Kidney (tissue), 14 donors: ENCODE results near the gene NPR2. TPM values are rescaled to one million over a fixed set of nuclear protein-coding genes. Genes with fewer than 3 reads are reported as not detected.

Source experiments
- DNase-seq, 5 donors: peaks; one replicate each; pipeline ENCODE4 v3.0.0-alpha.2; 2013 to 2020
- FAIRE-seq: peaks from 2 replicates; lab custom pipeline; 2012; peaks lifted over from hg19 to GRCh38; lab: Jason Lieb, UNC
- H3K27ac ChIP-seq, 2 donors: one replicate each; pipeline ENCODE4 v1.7.0; 2013; ENCODE audit warnings: low read depth in 2 of 2, low read length in 2 of 2, inconsistent platforms in 1 of 2
- H3K27me3 ChIP-seq: one replicate; pipeline ENCODE4 v1.7.1; 2013; ENCODE audit warnings: low read length, inconsistent platforms; ENCODE audit not compliant: control insufficient read depth, insufficient read depth
- H3K36me3 ChIP-seq, 3 donors: one replicate each; pipeline versions ENCODE4 v1.7.0 to v1.7.1; 2013; ENCODE audit warnings: low read length in 3 of 3, control low read depth in 1 of 3, inconsistent platforms in 1 of 3; ENCODE audit not compliant: insufficient read depth in 3 of 3, control insufficient read depth in 2 of 3
- H3K4me1 ChIP-seq, 3 donors: one replicate each; pipeline versions ENCODE4 v1.7.0 to v1.7.1; 2013; ENCODE audit warnings: low read length in 3 of 3, inconsistent platforms in 1 of 3, low read depth in 1 of 3; ENCODE audit not compliant: control insufficient read depth in 2 of 3, insufficient read depth in 2 of 3
- H3K4me3 ChIP-seq, 3 donors: one replicate each; pipeline versions ENCODE4 v1.7.0 to v1.8.1; 2013; ENCODE audit warnings: low read length in 3 of 3, control low read depth in 1 of 3, inconsistent platforms in 1 of 3
- H3K9ac ChIP-seq, 3 donors: one replicate each; pipeline versions ENCODE4 v1.7.0 to v1.7.1; 2013; ENCODE audit warnings: low read length in 3 of 3, control low read depth in 1 of 3, inconsistent platforms in 1 of 3
- H3K9me3 ChIP-seq, 3 donors: one replicate each; pipeline versions ENCODE4 v1.7.0 to v1.7.1; 2013; ENCODE audit warnings: low read length in 3 of 3, control low read depth in 1 of 3, inconsistent platforms in 1 of 3; ENCODE audit not compliant: control insufficient read depth in 2 of 3, insufficient read depth in 1 of 3
- CTCF ChIP-seq: IDR thresholded peaks from 3 replicates; pipeline ENCODE4 v1.5.1; 2012; ENCODE audit warnings: mild to moderate bottlenecking, moderate library complexity, borderline replicate concordance; ENCODE audit not compliant: insufficient read depth; ENCODE audit errors: extremely low read depth
- intact Hi-C: fragments of 100-400 bp; cut with DNase I; formaldehyde crosslinking; loops from one replicate; pipeline ENCODE4 v1.11.1; 2022
- polyA plus RNA-seq: library from polyadenylated mRNA; stranded (reverse); fragments of 350-450 nt; fragmentation: Illumina TruSeq; extraction: RNeasy Lipid Tissue Mini Kit (QIAGEN cat#74804); gene quantifications from one replicate; pipeline ENCODE4 v1.2.3, GENCODE V29; 2014; ENCODE audit warnings: low read depth, low replicate concordance; ENCODE audit not compliant: insufficient read depth
- total RNA-seq: library from RNA; stranded (reverse); fragmentation: NEBNext Ultra II Directional; extraction: Animal tissue kit (Norgen Biotek cat#: 25700); gene quantifications from one replicate; pipeline ENCODE4 v1.2.1, GENCODE V29; 2021
- donor health status: control.
- donor health status: control.
- donor health status: control.
- donor health status: control.
- donor health status: control.
- donor health status: DM: yes; HTN: yes; CAD: no.
- donor health status: Normal renal cell carcinoma (clear cell type).

NPR2 gene
- total and polyA plus RNA-seq, 2 donors from 2014 or later = 11.4 to 17.0 TPM

GRCh38 chr9:35795695-35796094 lies 4.3 kb downstream of the NPR2 start:
- no peak for FAIRE-seq
- intact Hi-C loops = no loop called here
- H3K27ac ChIP-seq = no peak overlapping the region
- H3K36me3 ChIP-seq = no peaks in the 10 kb centered on the region
- DNase-seq = no peak
- H3K9me3 ChIP-seq = no peaks in the 10 kb centered on the region
- no peak overlapping the region for H3K4me3 ChIP-seq
- TF ChIP-seq CTCF = no peak
- peaks cover 0 to 5% (median 0%) of the 10 kb centered on the region in 3 donors for H3K4me1 ChIP-seq
- no peaks in the 10 kb centered on the region for H3K27me3 ChIP-seq
- no peak overlapping the region for H3K9ac ChIP-seq

GRCh38 chr9:35797311-35798109 lies 6.1 kb downstream of the NPR2 start:
- H3K9ac ChIP-seq = no peak overlapping the region
- intact Hi-C loops = no loop called here
- H3K36me3 ChIP-seq = peaks cover 0 to 6% (median 1%) of the 10 kb centered on the region in 3 donors
- FAIRE-seq (no peak), DNase-seq (peak in 1 of 5 donors; percentile 17)
- no peak overlapping the region for H3K27ac ChIP-seq
- peaks cover 0 to 5% (median 0%) of the 10 kb centered on the region in 3 donors for H3K4me1 ChIP-seq
- H3K4me3 ChIP-seq = no peak overlapping the region
- H3K27me3 ChIP-seq = no peaks in the 10 kb centered on the region
- no peak for TF ChIP-seq CTCF
- no peaks in the 10 kb centered on the region for H3K9me3 ChIP-seq

- H3K4me3 ChIP-seq = no peak overlapping the region
- H3K27ac ChIP-seq = no peak overlapping the region
- no peaks in the 10 kb centered on the region for H3K27me3 ChIP-seq
- H3K4me1 ChIP-seq = no peaks in the 10 kb centered on the region
- no peak for TF ChIP-seq CTCF
- H3K36me3 ChIP-seq = peaks cover 0 to 6% (median 2%) of the 10 kb centered on the region in 3 donors
- no peak overlapping the region for H3K9ac ChIP-seq
- intact Hi-C loops = no loop called here
- H3K9me3 ChIP-seq = no peaks in the 10 kb centered on the region
- DNase-seq (peak in 1 of 5 donors; percentile 18), FAIRE-seq (no peak)
Observed at GRCh38 chr9:35798658-35799374, 7.4 kb downstream of the NPR2 start.
